Pons (tissue), 1 donor: ENCODE results near the gene FNDC1.

Experiments used
- DNase-seq: peaks from one replicate; pipeline ENCODE4 v3.0.0-alpha.2; 2016; ENCODE audit warnings: low spot score

The FNDC1 gene

GRCh38 chr6:159161839-159162238, 7.4 kb upstream of the FNDC1 start:
- DNase-seq, result no peak

GRCh38 chr6:159163901-159164370, 5.3 kb upstream of the FNDC1 start:
- DNase-seq, result no peak

- no peak for DNase-seq
These were observed 536 bp upstream of the FNDC1 start for GRCh38 chr6:159168536-159169192.

GRCh38 chr6:159169557-159170332, 545 bp downstream of the FNDC1 start:
- no peak for DNase-seq

GRCh38 chr6:159170333-159170672, 1.1 kb downstream of the FNDC1 start:
- DNase-seq, result no peak

GRCh38 chr6:159170999-159171712, 2.0 kb downstream of the FNDC1 start:
- no peak for DNase-seq

- no peak for DNase-seq
These were observed 2.9 kb downstream of the FNDC1 start for GRCh38 chr6:159172091-159172491.

- peak; percentile 56 for DNase-seq
These were observed 5.2 kb downstream of the FNDC1 start for GRCh38 chr6:159174263-159174969.

- no peak for DNase-seq
These were observed 7.7 kb downstream of the FNDC1 start for GRCh38 chr6:159176913-159177312.

GRCh38 chr6:159178847-159179246, 9.6 kb downstream of the FNDC1 start:
- no peak for DNase-seq

- DNase-seq, result no peak
These were observed 10.8 kb downstream of the FNDC1 start for GRCh38 chr6:159180001-159180400.

GRCh38 chr6:159181914-159182313, 12.7 kb downstream of the FNDC1 start:
- no peak for DNase-seq

GRCh38 chr6:159184559-159184958, 15.4 kb downstream of the FNDC1 start:
- DNase-seq, result no peak

GRCh38 chr6:159190460-159190859, 21.3 kb downstream of the FNDC1 start:
- DNase-seq, result no peak

- DNase-seq, result no peak
These were observed 24.7 kb downstream of the FNDC1 start for GRCh38 chr6:159193923-159194322.

GRCh38 chr6:159194421-159194820, 25.2 kb downstream of the FNDC1 start:
- no peak for DNase-seq

GRCh38 chr6:159196430-159196975, 27.3 kb downstream of the FNDC1 start:
- DNase-seq, result no peak

- no peak for DNase-seq
These were observed 28.1 kb downstream of the FNDC1 start for GRCh38 chr6:159197251-159197650.

- DNase-seq, result peak; percentile 42
These were observed 32.1 kb downstream of the FNDC1 start for GRCh38 chr6:159201336-159201735.

- no peak for DNase-seq
These were observed 34.3 kb downstream of the FNDC1 start for GRCh38 chr6:159203304-159204005.

- no peak for DNase-seq
These were observed 35.4 kb downstream of the FNDC1 start for GRCh38 chr6:159204605-159205004.
